HEK293 (cell line): ENCODE data around the gene KANTR.

ENCODE experiments used
- CTCF ChIA-PET: fragments of 350-600 bp; formaldehyde crosslinking; extraction: SDS; loops from one replicate; lab custom pipeline; 2021; ENCODE audit warnings: antibody characterized with exemption; lab: Yijun Ruan, JAX
- POLR2A ChIA-PET: fragments of 300-600 bp; formaldehyde crosslinking; extraction: SDS; loops from one replicate; lab custom pipeline; 2020; ENCODE audit warnings: antibody characterized with exemption, inconsistent platforms; lab: Yijun Ruan, JAX
- H3K27ac ChIP-seq: fragments of 200-500 bp; sonication (Bioruptor generic); 2 replicates; pipeline ENCODE4 v1.5.1; 2014; ENCODE audit warnings: low read depth, low read length, control low read depth, inconsistent platforms; ENCODE audit errors: extremely low read depth
- H3K36me3 ChIP-seq, 2 experiments: fragments of 200-500 bp in 1 of 2; sonication (Bioruptor generic) in 1 of 2; 1 replicate in 1 of 2; 2 replicates in 1 of 2; pipeline ENCODE4 v1.5.1; 2014 to 2017; ENCODE audit warnings: inconsistent platforms in 2 of 2, low read length in 2 of 2; ENCODE audit not compliant: control insufficient read depth in 2 of 2, insufficient read depth in 1 of 2
- H3K4me1 ChIP-seq: fragments of 200-500 bp; sonication (Bioruptor generic); 2 replicates; pipeline ENCODE4 v1.5.1; 2014; ENCODE audit warnings: mild to moderate bottlenecking, low read length, inconsistent platforms; ENCODE audit not compliant: control insufficient read depth, insufficient read depth
- H3K4me3 ChIP-seq: 2 replicates; pipeline ENCODE4 v1.5.1; 2011; ENCODE audit warnings: low read depth, mild to moderate bottlenecking, control low read depth, low read length, moderate library complexity
- H3K9me3 ChIP-seq: fragments of 200-500 bp; sonication (Bioruptor generic); 2 replicates; pipeline ENCODE4 v1.5.1; 2014; ENCODE audit warnings: low read depth, low read length, inconsistent platforms; ENCODE audit not compliant: control insufficient read depth, insufficient read depth
- GFI1B ChIP-seq: fragments of 450-650 bp; formaldehyde crosslinking; IDR thresholded peaks from 2 replicates; pipeline ENCODE4 v1.5.1; 2016; ENCODE audit warnings: missing biosample characterization, missing genetic modification characterization
- REPIN1 ChIP-seq: fragments of 450-650 bp; formaldehyde crosslinking; IDR thresholded peaks from 2 replicates; pipeline ENCODE4 v1.5.1; 2017; ENCODE audit warnings: missing biosample characterization, missing genetic modification characterization, low read depth
- SALL2 ChIP-seq: fragments of 450-650 bp; formaldehyde crosslinking; IDR thresholded peaks from 2 replicates; pipeline ENCODE4 v1.5.0; 2017; ENCODE audit warnings: missing biosample characterization, mild to moderate bottlenecking, missing genetic modification characterization, borderline replicate concordance
- ZFP3 ChIP-seq: fragments of 450-650 bp; formaldehyde crosslinking; IDR thresholded peaks from 2 replicates; pipeline ENCODE4 v1.5.1; 2016; ENCODE audit warnings: low read depth, missing biosample characterization, missing genetic modification characterization
- ZNF133 ChIP-seq: fragments of 450-650 bp; formaldehyde crosslinking; IDR thresholded peaks from 2 replicates; pipeline ENCODE4 v1.5.1; 2016; ENCODE audit warnings: missing biosample characterization, missing genetic modification characterization
- ZNF140 ChIP-seq: fragments of 450-650 bp; formaldehyde crosslinking; IDR thresholded peaks from 2 replicates; pipeline ENCODE4 v1.5.1; 2016; ENCODE audit warnings: missing biosample characterization, missing genetic modification characterization
- ZNF155 ChIP-seq: fragments of 450-650 bp; formaldehyde crosslinking; IDR thresholded peaks from 2 replicates; pipeline ENCODE4 v1.5.1; 2016; ENCODE audit warnings: missing biosample characterization, missing genetic modification characterization
- ZNF221 ChIP-seq: fragments of 450-650 bp; formaldehyde crosslinking; IDR thresholded peaks from 2 replicates; pipeline ENCODE4 v1.5.1; 2017; ENCODE audit warnings: missing biosample characterization, missing genetic modification characterization, borderline replicate concordance
- ZNF426 ChIP-seq: fragments of 450-650 bp; formaldehyde crosslinking; IDR thresholded peaks from 2 replicates; pipeline ENCODE4 v1.5.1; 2017; ENCODE audit warnings: missing biosample characterization, missing genetic modification characterization, mild to moderate bottlenecking, inconsistent platforms, moderate library complexity
- ZNF529 ChIP-seq: fragments of 450-650 bp; formaldehyde crosslinking; IDR thresholded peaks from 2 replicates; pipeline ENCODE4 v1.5.1; 2017; ENCODE audit warnings: missing genetic modification characterization, missing biosample characterization; ENCODE audit not compliant: insufficient replicate concordance
- ZNF585B ChIP-seq: fragments of 450-650 bp; formaldehyde crosslinking; IDR thresholded peaks from 2 replicates; pipeline ENCODE4 v1.5.1; 2016; ENCODE audit warnings: missing biosample characterization, missing genetic modification characterization
- ZNF747 ChIP-seq: fragments of 450-650 bp; formaldehyde crosslinking; IDR thresholded peaks from 2 replicates; pipeline ENCODE4 v1.5.1; 2016; ENCODE audit warnings: missing biosample characterization, missing genetic modification characterization
- ZNF76 ChIP-seq: fragments of 450-650 bp; formaldehyde crosslinking; IDR thresholded peaks from 2 replicates; pipeline ENCODE4; 2016; ENCODE audit warnings: low read depth, missing biosample characterization, missing genetic modification characterization, borderline replicate concordance
- TF ChIP-seq, protein P1 (sequence below): fragments of 450-650 bp; formaldehyde crosslinking; IDR thresholded peaks from 2 replicates; pipeline ENCODE4 v1.5.1; 2016; ENCODE audit warnings: missing biosample characterization, missing genetic modification characterization
- TF ChIP-seq, protein P2 (sequence below): fragments of 450-650 bp; formaldehyde crosslinking; conservative IDR thresholded peaks from 2 replicates; pipeline ENCODE4 v1.5.1; 2016; ENCODE audit warnings: low read depth, missing biosample characterization, missing genetic modification characterization
- TF ChIP-seq, protein P3 (sequence below): fragments of 450-650 bp; formaldehyde crosslinking; IDR thresholded peaks from 2 replicates; pipeline ENCODE4 v1.5.1; 2016; ENCODE audit warnings: missing biosample characterization, missing genetic modification characterization
- TF ChIP-seq, protein P4 (sequence below): fragments of 450-650 bp; formaldehyde crosslinking; IDR thresholded peaks from 2 replicates; pipeline ENCODE4 v1.5.1; 2016; ENCODE audit warnings: missing biosample characterization, missing genetic modification characterization

The KANTR gene

DNA sequence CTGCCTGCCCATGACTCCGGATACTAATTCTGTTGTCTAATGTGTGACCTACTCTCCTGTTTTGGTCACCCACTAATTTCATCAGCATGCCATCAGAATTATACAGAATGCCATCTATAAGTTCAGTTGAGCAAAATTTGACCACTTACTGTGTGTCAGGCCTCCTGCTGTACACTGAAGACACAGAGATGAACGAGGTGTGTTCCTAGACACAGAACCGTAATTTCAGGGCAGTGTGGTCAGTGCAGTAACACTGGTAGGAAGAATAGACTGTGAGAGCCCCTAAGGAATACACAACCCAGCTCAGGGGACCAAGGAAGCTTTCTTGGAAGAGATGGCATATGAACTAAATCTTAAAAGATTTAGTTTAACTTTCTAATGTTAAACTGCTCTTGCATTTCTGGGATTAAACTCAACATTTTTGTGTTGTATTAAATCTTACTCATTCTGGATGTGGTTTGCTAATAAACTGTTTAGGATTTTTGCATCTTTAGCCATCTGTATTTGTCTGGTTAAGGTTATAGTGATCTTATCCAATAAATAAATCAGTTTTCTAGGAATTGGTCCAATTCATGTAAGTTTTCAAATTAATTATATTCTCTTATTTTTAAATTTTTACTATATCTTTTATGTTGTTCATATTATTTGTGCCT is 34.3 kb downstream of the KANTR start:
- TF ChIP-seq, protein P1, sequence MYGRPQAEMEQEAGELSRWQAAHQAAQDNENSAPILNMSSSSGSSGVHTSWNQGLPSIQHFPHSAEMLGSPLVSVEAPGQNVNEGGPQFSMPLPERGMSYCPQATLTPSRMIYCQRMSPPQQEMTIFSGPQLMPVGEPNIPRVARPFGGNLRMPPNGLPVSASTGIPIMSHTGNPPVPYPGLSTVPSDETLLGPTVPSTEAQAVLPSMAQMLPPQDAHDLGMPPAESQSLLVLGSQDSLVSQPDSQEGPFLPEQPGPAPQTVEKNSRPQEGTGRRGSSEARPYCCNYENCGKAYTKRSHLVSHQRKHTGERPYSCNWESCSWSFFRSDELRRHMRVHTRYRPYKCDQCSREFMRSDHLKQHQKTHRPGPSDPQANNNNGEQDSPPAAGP (tag by site-specific recombination): no peak
- no peak for TF ChIP-seq ZNF221 (tag by site-specific recombination)
- TF ChIP-seq, all 188 proteins: peak for 0
- H3K27ac ChIP-seq: no peak overlapping the region
- CTCF ChIA-PET: no interaction called here
- H3K4me3 ChIP-seq: no peak overlapping the region
- no peaks in the 10 kb centered on the region for H3K4me1 ChIP-seq
- H3K9me3 ChIP-seq: no peaks in the 10 kb centered on the region
- POLR2A ChIA-PET: no interaction called here
- H3K36me3 ChIP-seq: peaks cover 0 to 5% of the 10 kb centered on the region in 2 experiments; a peak in 1 of 3 replicates

DNA sequence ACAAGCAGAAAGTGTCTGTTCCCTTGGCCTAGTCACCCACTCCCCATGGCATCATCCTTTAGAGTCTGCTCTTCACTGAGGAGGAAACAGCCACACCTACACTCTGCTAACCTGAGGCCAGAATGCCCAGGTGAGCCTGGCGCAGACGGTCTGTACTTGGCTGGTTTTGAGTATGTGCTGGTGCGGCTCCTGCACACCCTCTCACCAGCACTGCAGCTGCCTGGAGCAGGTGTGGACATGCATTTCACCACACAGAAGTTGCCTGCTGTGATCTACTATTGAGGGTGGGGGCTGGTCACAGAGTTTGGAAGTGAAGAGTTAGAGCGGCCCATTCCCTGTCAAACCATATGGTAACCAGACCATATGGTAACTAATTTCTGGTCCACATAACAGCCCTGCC is 39.5 kb downstream of the KANTR start:
- ChIA-PET POLR2A (no interaction called here), CTCF (no interaction called here)
- no peak overlapping the region for H3K27ac ChIP-seq
- peaks cover 0 to 5% of the 10 kb centered on the region in 2 experiments; a peak in 1 of 3 replicates for H3K36me3 ChIP-seq
- H3K4me1 ChIP-seq: no peaks in the 10 kb centered on the region
- no peaks in the 10 kb centered on the region for H3K9me3 ChIP-seq
- TF ChIP-seq ZNF585B (tag by site-specific recombination): no peak
- no peak for TF ChIP-seq ZNF747 (tag by site-specific recombination)
- TF ChIP-seq ZNF529: no peak
- TF ChIP-seq, protein P2, sequence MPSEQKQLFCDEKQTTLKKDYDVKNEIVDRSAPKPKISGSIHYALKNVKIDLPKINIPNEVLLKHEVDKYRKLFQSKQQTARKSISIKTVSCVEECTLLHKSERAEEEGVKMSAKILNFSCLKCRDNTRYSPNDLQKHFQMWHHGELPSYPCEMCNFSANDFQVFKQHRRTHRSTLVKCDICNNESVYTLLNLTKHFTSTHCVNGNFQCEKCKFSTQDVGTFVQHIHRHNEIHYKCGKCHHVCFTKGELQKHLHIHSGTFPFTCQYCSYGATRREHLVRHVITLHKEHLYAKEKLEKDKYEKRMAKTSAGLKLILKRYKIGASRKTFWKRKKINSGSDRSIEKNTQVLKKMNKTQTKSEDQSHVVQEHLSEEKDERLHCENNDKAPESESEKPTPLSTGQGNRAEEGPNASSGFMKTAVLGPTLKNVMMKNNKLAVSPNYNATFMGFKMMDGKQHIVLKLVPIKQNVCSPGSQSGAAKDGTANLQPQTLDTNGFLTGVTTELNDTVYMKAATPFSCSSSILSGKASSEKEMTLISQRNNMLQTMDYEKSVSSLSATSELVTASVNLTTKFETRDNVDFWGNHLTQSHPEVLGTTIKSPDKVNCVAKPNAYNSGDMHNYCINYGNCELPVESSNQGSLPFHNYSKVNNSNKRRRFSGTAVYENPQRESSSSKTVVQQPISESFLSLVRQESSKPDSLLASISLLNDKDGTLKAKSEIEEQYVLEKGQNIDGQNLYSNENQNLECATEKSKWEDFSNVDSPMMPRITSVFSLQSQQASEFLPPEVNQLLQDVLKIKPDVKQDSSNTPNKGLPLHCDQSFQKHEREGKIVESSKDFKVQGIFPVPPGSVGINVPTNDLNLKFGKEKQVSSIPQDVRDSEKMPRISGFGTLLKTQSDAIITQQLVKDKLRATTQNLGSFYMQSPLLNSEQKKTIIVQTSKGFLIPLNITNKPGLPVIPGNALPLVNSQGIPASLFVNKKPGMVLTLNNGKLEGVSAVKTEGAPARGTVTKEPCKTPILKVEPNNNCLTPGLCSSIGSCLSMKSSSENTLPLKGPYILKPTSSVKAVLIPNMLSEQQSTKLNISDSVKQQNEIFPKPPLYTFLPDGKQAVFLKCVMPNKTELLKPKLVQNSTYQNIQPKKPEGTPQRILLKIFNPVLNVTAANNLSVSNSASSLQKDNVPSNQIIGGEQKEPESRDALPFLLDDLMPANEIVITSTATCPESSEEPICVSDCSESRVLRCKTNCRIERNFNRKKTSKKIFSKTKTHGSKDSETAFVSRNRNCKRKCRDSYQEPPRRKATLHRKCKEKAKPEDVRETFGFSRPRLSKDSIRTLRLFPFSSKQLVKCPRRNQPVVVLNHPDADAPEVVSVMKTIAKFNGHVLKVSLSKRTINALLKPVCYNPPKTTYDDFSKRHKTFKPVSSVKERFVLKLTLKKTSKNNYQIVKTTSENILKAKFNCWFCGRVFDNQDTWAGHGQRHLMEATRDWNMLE (tag by site-specific recombination): no peak
- TF ChIP-seq SALL2 (tag by site-specific recombination): no peak
- no peak for TF ChIP-seq GFI1B
- TF ChIP-seq, protein P3, sequence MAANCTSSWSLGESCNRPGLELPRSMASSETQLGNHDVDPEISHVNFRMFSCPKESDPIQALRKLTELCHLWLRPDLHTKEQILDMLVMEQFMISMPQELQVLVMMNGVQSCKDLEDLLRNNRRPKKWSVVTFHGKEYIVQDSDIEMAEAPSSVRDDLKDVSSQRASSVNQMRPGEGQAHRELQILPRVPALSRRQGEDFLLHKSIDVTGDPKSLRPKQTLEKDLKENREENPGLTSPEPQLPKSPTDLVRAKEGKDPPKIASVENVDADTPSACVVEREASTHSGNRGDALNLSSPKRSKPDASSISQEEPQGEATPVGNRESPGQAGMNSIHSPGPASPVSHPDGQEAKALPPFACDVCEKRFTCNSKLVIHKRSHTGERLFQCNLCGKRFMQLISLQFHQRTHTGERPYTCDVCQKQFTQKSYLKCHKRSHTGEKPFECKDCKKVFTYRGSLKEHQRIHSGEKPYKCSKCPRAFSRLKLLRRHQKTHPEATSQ (tag by site-specific recombination): no peak
- TF ChIP-seq, all 188 proteins: peak for 0
- no peak overlapping the region for H3K4me3 ChIP-seq

DNA sequence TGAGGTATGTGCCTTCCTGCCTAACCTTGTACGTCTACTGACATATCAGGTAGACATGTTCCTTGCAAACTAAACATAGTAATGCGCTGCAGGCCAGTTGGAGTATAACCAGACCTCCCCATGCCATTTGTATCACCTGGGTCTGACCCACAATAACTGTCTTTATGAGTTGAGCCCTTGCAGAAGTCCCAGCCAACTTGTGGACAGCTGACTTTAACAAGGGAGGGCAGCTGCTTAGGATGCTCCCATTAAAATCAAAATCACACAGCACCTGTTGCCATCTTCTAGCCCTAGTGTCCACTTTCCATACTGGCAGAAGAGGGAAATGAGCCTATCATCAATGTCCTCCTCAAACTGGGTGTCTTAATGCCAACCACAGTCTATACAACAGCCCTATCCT is 41.6 kb downstream of the KANTR start:
- ChIA-PET CTCF (no interaction called here), POLR2A (no interaction called here)

More for the DNA sequence above, 41.6 kb downstream of the KANTR start:
- TF ChIP-seq ZNF140 (no peak), REPIN1 (tag by site-specific recombination) (no peak), ZNF133 (tag by site-specific recombination) (no peak), ZNF426 (tag by site-specific recombination) (no peak), ZFP3 (tag by site-specific recombination) (no peak), ZNF76 (tag by site-specific recombination) (no peak), ZNF155 (tag by site-specific recombination) (no peak)
- TF ChIP-seq, protein P1 (tag by site-specific recombination): no peak
- TF ChIP-seq, protein P4, sequence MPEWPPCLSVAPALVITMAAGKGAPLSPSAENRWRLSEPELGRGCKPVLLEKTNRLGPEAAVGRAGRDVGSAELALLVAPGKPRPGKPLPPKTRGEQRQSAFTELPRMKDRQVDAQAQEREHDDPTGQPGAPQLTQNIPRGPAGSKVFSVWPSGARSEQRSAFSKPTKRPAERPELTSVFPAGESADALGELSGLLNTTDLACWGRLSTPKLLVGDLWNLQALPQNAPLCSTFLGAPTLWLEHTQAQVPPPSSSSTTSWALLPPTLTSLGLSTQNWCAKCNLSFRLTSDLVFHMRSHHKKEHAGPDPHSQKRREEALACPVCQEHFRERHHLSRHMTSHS (tag by site-specific recombination): no peak
- H3K9me3 ChIP-seq: no peaks in the 10 kb centered on the region
- H3K27ac ChIP-seq: no peak overlapping the region
- H3K4me1 ChIP-seq: no peaks in the 10 kb centered on the region
- peaks cover 0 to 5% of the 10 kb centered on the region in 2 experiments; a peak in 2 of 3 replicates for H3K36me3 ChIP-seq
- H3K4me3 ChIP-seq: no peak overlapping the region
